Hepatocyte (in vitro differentiated cells): ENCODE results near the gene NHS.

Experiments used
- EZH2 ChIP-seq: fragments of 200-600 bp; sonication (generic); IDR thresholded peaks from 2 replicates; pipeline ENCODE4 v1.6.1; 2016; ENCODE audit warnings: antibody characterized with exemption, mild to moderate bottlenecking, borderline replicate concordance
- TF ChIP-seq, protein P1 (sequence below): fragments of 200-600 bp; sonication (generic); IDR thresholded peaks from 2 replicates; pipeline ENCODE4 v1.5.1; 2016; ENCODE audit warnings: antibody characterized with exemption, mild to moderate bottlenecking; ENCODE audit not compliant: poor library complexity

DNA sequence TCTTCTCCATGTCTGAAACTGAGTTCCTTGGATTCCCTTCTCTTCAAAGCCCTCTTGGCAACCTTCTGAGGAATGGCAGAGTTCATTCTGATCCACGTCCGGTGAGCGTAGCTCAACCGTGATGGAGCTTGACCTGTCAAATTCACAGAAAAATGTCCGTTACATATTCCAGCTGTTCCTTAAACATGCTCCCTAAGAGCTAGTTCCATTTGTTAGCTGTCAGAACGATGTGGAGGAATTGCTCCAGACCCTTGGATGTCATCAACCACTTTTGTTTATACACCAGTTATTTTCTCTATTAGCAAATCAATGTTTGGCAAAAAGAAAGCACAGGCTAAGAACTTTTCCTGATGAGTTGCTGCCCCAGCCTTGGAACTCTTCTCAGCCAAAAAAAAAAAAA, 50.1 kb downstream of the NHS start:
- TF ChIP-seq, protein P1, sequence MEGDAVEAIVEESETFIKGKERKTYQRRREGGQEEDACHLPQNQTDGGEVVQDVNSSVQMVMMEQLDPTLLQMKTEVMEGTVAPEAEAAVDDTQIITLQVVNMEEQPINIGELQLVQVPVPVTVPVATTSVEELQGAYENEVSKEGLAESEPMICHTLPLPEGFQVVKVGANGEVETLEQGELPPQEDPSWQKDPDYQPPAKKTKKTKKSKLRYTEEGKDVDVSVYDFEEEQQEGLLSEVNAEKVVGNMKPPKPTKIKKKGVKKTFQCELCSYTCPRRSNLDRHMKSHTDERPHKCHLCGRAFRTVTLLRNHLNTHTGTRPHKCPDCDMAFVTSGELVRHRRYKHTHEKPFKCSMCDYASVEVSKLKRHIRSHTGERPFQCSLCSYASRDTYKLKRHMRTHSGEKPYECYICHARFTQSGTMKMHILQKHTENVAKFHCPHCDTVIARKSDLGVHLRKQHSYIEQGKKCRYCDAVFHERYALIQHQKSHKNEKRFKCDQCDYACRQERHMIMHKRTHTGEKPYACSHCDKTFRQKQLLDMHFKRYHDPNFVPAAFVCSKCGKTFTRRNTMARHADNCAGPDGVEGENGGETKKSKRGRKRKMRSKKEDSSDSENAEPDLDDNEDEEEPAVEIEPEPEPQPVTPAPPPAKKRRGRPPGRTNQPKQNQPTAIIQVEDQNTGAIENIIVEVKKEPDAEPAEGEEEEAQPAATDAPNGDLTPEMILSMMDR, result no peak
- no peak for TF ChIP-seq EZH2
